ENCODE measurements around the gene DYRK1A. TPM values are rescaled to one million over a fixed set of nuclear protein-coding genes. Genes with fewer than 3 reads are reported as not detected.

DYRK1A gene
- total RNA-seq, 1 donor from 2014 or later = 48.3 TPM

GRCh38 chr21:37550157-37550556 lies 183.6 kb downstream of the DYRK1A start:
- DNase-seq (ENCODE audit: low read depth in 2 of 2) = no peak

GRCh38 chr21:37550618-37551330 lies 184.2 kb downstream of the DYRK1A start:
- no peak for DNase-seq (ENCODE audit: low read depth in 2 of 2)

- DNase-seq (ENCODE audit: low read depth in 2 of 2) = peak in 1 of 2 donors; percentile 33
Measured at GRCh38 chr21:37551331-37551992, 184.9 kb downstream of the DYRK1A start.

GRCh38 chr21:37551993-37552355 lies 185.4 kb downstream of the DYRK1A start:
- no peak for DNase-seq (ENCODE audit: low read depth in 2 of 2)

- no peak for DNase-seq (ENCODE audit: low read depth in 2 of 2)
Measured at GRCh38 chr21:37552496-37553029, 186.0 kb downstream of the DYRK1A start.

- no peak for DNase-seq (ENCODE audit: low read depth in 2 of 2)
Measured at GRCh38 chr21:37553078-37553481, 186.5 kb downstream of the DYRK1A start.

- DNase-seq (ENCODE audit: low read depth in 2 of 2) = no peak
Measured at GRCh38 chr21:37554661-37555379, 188.2 kb downstream of the DYRK1A start.

- DNase-seq (ENCODE audit: low read depth in 2 of 2) = no peak
Measured at GRCh38 chr21:37555672-37556261, 189.2 kb downstream of the DYRK1A start.

- no peak for DNase-seq (ENCODE audit: low read depth in 2 of 2)
Measured at GRCh38 chr21:37557261-37557950, 190.8 kb downstream of the DYRK1A start.

GRCh38 chr21:37558676-37559211 lies 192.2 kb downstream of the DYRK1A start:
- no peak for DNase-seq (ENCODE audit: low read depth in 2 of 2)

- no peak for DNase-seq (ENCODE audit: low read depth in 2 of 2)
Measured at GRCh38 chr21:37560385-37560784, 193.8 kb downstream of the DYRK1A start.

- no peak for DNase-seq (ENCODE audit: low read depth in 2 of 2)
Measured at GRCh38 chr21:37561506-37561905, 194.9 kb downstream of the DYRK1A start.

- no peak for DNase-seq (ENCODE audit: low read depth in 2 of 2)
Measured at GRCh38 chr21:37561941-37562919, 195.7 kb downstream of the DYRK1A start.

GRCh38 chr21:37562920-37563640 lies 196.5 kb downstream of the DYRK1A start:
- DNase-seq (ENCODE audit: low read depth in 2 of 2) = peak in 1 of 2 donors; percentile 38

GRCh38 chr21:37563641-37564340 lies 197.2 kb downstream of the DYRK1A start:
- peak; percentile 85 to 94 for DNase-seq (ENCODE audit: low read depth in 2 of 2)

GRCh38 chr21:37564341-37564923 lies 197.9 kb downstream of the DYRK1A start:
- peak; percentile 98 to 100 for DNase-seq (ENCODE audit: low read depth in 2 of 2)

GRCh38 chr21:37564924-37565529 lies 198.5 kb downstream of the DYRK1A start:
- DNase-seq (ENCODE audit: low read depth in 2 of 2) = no peak
